Activated naive CD4-positive, alpha-beta T cell treated with anti-CD3 and anti-CD28 coated beads, Interleukin-2, amount 50 U/mL, for 16 hours (primary cell): ENCODE data around the gene MLC1.

ENCODE experiments used
- DNase-seq: peaks from one replicate; pipeline ENCODE4 v3.0.0-alpha.2; 2020

Gene MLC1

GRCh38 chr22:50034126-50035081 lies 50.8 kb downstream of the MLC1 start:
- DNase-seq: no peak

GRCh38 chr22:50032941-50033601 lies 52.2 kb downstream of the MLC1 start:
- no peak for DNase-seq

GRCh38 chr22:50032109-50032871 lies 52.9 kb downstream of the MLC1 start:
- DNase-seq: no peak

- no peak for DNase-seq
Observed at GRCh38 chr22:50031189-50032091, 53.8 kb downstream of the MLC1 start.

- DNase-seq: peak; percentile 85
Observed at GRCh38 chr22:50030297-50031188, 54.7 kb downstream of the MLC1 start.

- peak; percentile 49 for DNase-seq
Observed at GRCh38 chr22:50027639-50028537, 57.3 kb downstream of the MLC1 start.

- no peak for DNase-seq
Observed at GRCh38 chr22:50025993-50026392, 59.2 kb downstream of the MLC1 start.

GRCh38 chr22:50022171-50022819 lies 62.9 kb downstream of the MLC1 start:
- no peak for DNase-seq

- no peak for DNase-seq
Observed at GRCh38 chr22:50020606-50021005, 64.6 kb downstream of the MLC1 start.

GRCh38 chr22:50019316-50019715 lies 65.9 kb downstream of the MLC1 start:
- no peak for DNase-seq

GRCh38 chr22:50018608-50019285 lies 66.5 kb downstream of the MLC1 start:
- DNase-seq: peak; percentile 33

GRCh38 chr22:50017701-50018224 lies 67.5 kb downstream of the MLC1 start:
- peak; percentile 6 for DNase-seq

GRCh38 chr22:50016988-50017700 lies 68.1 kb downstream of the MLC1 start:
- peak; percentile 70 for DNase-seq

GRCh38 chr22:50016308-50016987 lies 68.8 kb downstream of the MLC1 start:
- no peak for DNase-seq

GRCh38 chr22:50015451-50016307 lies 69.5 kb downstream of the MLC1 start:
- DNase-seq: peak; percentile 7
